C1 segment of cervical spinal cord (tissue), 14 donors: Measurements from ENCODE around the gene EPAS1.

Experiments used
- DNase-seq, 14 donors: peaks; one replicate each; lab custom pipeline; 2025; lab: John Stamatoyannopoulos, UW

EPAS1 gene

DNA sequence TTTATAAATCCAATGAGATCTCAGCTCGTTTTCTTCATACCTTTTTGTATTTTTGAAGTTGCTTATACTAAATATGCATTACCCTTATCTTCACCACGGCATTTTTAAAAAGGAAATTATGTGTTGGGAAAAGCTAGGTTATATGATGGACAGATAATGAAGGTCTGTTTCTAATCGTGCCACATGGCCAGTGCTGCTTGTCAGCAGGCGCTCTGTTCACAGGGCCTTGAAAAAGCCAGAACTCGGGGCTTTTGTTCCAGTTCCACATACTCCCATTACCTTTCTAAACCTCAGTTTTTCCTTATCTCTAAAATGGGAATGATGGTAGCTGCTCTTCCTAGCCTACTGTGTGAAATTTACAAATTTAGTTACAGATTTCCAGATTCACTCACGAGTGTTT is 42.0 kb downstream of the EPAS1 start:
- peak in 1 of 14 donors; percentile 4 for DNase-seq

GRCh38 chr2:46339676-46340459 is 42.7 kb downstream of the EPAS1 start:
- no peak for DNase-seq

GRCh38 chr2:46340740-46341420 is 43.7 kb downstream of the EPAS1 start:
- DNase-seq = no peak

- DNase-seq = no peak
Measured at GRCh38 chr2:46342566-46343315, 45.5 kb downstream of the EPAS1 start.

GRCh38 chr2:46344706-46345105 is 47.5 kb downstream of the EPAS1 start:
- DNase-seq = no peak

DNA sequence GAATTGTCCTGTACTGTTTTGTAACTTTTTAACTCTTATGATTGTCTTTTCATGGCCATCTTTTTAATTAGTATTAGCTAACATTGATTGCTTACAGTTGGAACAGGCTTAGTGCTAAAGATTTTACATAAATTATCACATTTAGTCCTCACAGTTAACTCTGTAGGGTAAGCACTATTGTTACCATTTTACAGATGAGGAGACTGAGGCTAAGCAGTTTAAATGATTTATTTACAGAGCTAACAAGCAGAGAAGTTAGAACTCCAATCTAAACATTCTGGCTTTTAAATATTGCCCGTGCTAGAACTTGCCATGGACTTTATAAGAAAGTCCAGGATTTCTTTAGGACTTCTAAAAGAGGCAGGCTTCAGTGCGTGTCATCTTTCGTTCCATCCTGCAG is 48.6 kb downstream of the EPAS1 start:
- DNase-seq = no peak

- DNase-seq = no peak
Measured at GRCh38 chr2:46346719-46347118, 49.5 kb downstream of the EPAS1 start.

DNA sequence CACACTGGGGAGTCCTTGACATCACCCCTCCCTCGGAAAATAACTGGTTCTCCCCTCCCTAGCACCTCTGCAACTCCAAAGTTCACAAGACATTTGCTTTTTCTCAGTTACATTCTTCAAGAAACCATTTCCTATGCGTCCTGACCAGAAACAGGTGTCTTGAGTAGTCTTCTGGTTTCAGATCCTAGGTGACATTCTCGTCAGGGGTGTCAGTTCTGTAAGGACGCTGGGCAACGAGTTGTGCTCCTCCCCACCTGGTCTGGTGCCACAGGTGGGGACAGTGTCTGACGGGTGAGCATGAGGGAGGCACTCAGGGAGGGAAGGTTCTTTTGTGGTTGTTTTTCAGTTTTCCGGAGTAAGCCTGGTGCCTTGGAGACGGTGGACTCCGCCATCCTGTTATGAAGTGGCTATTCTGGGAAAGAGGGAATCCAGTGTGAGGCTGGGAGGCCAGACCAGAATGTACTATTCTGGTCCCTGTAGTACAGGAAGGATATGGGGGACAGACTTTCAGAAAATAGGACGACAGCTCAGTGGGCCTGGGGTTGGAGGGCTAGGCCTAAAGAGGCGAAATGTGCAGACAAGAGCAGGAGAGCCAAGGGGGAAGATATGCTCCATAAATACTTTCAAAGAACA is 50.6 kb downstream of the EPAS1 start:
- DNase-seq = no peak

DNA sequence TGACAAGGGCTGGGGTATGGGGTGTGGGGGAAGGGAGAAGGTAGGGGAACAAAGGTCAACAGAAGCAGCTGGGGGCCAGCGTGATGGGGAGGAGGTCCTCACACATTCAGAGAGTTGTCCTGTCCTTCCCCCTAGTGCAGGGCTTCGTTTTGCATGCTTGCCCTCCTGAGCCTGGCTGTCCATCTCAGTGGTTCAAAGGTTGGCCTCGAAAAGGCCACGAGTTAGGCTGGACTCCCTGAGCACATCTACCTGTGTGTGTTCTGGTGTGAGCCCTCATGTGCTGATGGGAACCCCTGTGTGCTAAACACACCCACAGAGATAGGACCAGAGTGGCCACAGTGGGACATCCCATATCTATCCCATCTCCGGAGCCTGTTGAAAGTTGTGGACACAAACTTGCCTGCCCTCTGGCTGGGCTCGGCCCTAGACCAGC is 51.9 kb downstream of the EPAS1 start:
- DNase-seq = no peak

DNA sequence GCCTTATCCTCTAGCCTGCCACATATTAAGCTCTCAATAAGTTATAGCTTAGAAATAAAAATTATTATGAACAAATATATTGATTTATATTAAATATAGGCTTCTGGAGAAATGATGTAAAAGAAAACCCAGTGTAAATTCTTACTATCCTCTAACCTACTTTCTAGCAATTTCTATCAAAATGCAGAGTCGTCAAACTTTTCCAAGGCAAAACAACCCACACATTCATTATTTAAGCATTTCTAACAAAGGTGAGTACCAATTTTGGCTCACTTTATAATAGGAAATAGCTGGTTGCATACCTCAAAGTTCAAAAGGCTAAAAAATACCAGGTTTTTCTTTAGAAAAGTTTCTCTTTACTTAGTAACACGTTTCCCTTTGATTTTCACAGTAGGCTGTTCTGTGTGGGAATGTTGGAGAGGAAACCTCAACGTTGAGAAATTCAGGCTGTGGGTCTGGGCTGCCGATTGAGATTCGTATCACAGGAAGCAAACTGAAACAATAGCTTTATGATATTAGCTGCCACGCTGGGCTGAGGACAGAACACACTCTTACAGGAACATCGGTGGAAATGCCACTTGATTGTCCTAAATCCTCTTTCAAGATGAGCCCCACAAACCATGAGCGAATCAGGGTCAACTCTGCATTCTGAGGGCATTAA is 53.0 kb downstream of the EPAS1 start:
- no peak for DNase-seq

- no peak for DNase-seq
Measured at GRCh38 chr2:46351098-46351749, 54.0 kb downstream of the EPAS1 start.

- no peak for DNase-seq
Measured at GRCh38 chr2:46351750-46352138, 54.5 kb downstream of the EPAS1 start.

GRCh38 chr2:46352621-46353020 is 55.4 kb downstream of the EPAS1 start:
- DNase-seq = no peak

DNA sequence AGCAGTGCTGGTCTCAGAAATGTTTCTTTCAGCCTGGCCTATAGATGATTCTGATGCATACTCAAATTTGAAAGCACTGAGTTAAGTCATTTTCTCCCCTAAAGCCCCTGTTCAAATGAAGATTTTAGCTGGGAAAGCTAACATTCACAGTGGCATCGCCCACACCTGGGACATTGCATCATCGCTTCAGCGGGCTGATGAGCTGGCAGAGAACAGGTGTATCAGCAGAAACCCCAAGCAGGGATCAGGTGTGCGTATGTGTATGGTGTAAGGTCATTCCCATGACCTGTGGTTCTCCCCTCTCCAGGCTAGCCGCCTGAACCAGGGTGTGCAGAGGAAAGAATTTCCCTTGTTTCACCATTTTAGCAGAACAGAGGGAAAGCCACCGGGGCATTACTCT is 56.3 kb downstream of the EPAS1 start:
- no peak for DNase-seq

DNA sequence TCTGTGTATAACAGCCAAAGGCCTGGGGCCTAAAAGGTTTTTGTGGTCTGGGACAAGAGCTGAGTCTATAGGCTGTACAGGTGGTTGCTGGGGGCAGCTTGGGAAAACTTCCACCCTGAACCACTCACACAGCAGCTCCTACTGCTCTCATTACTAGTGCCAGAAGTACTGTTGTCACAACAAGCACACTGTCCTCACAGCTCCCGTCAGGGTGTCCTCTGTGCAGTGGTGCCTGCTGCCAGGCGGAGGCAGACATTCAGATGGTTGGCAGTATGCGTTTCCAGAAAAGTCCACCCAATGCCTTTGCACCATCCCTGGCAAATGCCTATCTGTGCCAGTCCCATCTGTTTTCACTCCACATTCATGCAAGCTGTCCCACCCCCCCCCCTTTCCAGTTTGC is 58.5 kb downstream of the EPAS1 start:
- DNase-seq = no peak

GRCh38 chr2:46356991-46357390 is 59.8 kb downstream of the EPAS1 start:
- DNase-seq = no peak

DNA sequence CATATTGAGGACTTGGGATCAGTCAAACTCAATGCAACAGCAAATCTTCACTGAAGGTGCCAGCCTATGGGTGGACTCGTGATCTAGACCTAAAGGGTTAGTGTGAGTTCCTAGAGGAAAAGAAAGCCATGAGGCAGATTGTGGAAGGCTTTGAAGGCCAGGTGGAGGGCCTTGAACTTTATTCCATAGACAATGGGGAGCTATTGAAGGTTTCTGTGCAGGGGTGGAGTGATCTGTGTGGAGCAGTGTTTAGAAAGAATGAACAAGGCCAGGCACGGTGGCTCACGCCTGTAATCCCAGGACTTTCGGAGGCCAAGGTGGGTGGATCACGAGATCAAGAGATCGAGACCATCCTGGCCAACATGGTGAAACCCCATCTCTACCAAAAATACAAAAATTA is 61.5 kb downstream of the EPAS1 start:
- DNase-seq = no peak

GRCh38 chr2:46360303-46360702 is 63.1 kb downstream of the EPAS1 start:
- DNase-seq = no peak

DNA sequence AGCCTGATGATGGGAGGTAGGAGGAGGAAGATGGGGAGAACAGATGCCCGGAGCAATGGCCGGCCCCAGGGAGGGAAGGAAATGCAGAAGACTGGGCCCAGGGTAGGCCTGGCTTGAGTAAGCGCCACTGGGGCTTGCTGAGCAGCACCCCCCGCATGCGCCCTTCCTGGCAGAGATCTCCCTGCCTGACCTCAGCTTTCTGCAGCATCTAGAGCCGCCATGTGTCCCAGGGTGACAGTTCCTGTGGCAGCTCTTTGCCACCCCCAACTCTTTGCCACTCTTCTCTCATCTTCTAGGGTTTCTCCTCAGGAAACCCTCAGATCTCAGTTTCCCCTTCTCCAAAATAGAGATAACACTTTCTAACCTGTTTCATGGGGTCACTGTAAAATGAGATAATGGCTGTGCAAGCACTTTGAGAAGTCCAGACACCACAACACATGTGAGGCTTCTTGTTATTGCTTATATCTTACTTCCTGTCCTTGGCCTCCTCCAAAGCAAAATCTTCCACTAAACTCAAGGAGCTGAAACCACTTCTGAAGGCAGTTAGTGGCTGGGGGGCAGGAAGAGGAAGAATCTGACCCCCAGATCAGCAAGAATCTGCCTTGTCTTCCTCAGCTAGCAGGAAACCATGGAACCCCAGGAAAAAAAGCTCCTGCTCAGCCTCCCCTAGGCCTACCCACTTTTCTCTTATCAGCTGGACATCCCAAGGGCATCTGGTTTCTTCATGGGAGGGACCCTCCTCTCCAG is 64.9 kb downstream of the EPAS1 start:
- DNase-seq = no peak

DNA sequence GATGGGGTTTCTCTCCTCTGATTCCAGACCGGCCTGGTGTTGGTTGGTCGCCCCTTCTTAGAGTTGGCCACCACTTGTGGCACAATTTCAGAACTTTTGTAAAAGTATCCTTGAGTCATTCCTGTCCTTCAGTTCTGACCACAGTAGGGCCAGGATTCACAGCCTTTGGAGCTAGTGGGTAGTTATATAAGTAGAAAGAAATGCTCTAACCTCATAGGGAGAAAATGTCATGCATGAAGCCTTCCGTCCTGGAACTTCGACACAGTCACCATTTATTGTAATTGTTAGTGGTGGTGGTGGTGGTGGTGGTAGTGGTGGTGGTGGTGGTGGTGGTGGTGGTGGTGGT is 65.4 kb downstream of the EPAS1 start:
- DNase-seq = no peak
